Measurements from ENCODE around the gene GCM1.

The GCM1 gene

DNA sequence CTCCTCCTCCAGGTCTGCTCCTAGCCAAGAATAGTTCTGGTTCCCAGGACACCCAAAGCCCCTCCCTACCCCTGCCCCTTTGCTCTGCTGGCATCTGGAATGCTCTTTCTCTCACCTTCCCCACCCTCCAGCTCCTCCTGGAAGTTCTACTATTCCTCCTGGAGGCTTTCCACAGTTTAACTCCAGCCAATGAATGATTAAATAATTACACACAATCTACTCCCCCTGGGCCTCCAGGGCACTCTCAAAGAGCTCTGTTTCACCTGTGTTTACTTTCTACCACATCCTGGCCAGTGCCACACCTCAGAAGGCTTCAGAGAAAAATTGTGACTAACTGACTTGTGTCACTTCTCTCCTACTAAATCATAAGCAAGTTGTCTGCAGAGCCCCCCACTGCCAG, 36.2 kb downstream of the GCM1 start:
- H3K4me2 ChIP-seq: no peak overlapping the region
- H3K36me3 ChIP-seq: no peaks in the 10 kb centered on the region
- no peak overlapping the region for H3K9ac ChIP-seq
- H3K9me3 ChIP-seq: no peaks in the 10 kb centered on the region
- no peak overlapping the region for H3K4me3 ChIP-seq
- no peaks in the 10 kb centered on the region for H3K4me1 ChIP-seq
- no peak for TF ChIP-seq Cebpa-rat (IDR thresholded peaks at IDR 0.05)
- H3K27me3 ChIP-seq: no peaks in the 10 kb centered on the region
- H3K27ac ChIP-seq: no peak overlapping the region
- no peaks in the 10 kb centered on the region for H4K20me1 ChIP-seq

- Histone ChIP-seq H3K9ac (no peak overlapping the region), H3K36me3 (no peaks in the 10 kb centered on the region), H3K4me2 (no peak overlapping the region), H3K4me1 (no peaks in the 10 kb centered on the region), H3K9me3 (no peaks in the 10 kb centered on the region), H3K4me3 (no peak overlapping the region), H3K27ac (no peak overlapping the region), H4K20me1 (no peaks in the 10 kb centered on the region), H3K27me3 (no peaks in the 10 kb centered on the region)
- TF ChIP-seq Cebpa-rat (IDR thresholded peaks at IDR 0.05): no peak
These were observed 36.8 kb downstream of the GCM1 start for GRCh38 chr6:53111865-53112264.

DNA sequence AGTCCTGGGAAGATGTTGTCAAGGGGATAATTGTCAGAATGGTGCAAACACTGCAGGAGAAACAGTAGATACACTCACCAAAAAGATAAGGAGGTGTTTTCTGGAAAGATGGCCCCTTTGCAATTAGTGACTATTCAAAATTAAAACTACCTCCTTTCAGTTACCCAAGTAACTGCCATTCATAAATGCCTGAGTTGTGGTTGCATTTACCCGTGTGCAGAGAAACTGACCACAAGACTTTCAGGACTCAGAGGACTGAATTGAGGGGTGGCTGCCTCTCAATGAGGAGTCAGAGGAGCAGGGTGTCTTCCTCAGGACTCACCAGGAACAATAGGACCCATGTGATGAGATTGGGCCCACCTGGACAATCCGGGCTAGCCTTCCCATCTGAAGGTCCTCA, 39.0 kb downstream of the GCM1 start:
- no peak overlapping the region for H3K4me3 ChIP-seq
- no peaks in the 10 kb centered on the region for H3K4me1 ChIP-seq
- no peak overlapping the region for H3K9ac ChIP-seq
- no peak for TF ChIP-seq Cebpa-rat (IDR thresholded peaks at IDR 0.05)
- no peaks in the 10 kb centered on the region for H3K27me3 ChIP-seq
- H3K36me3 ChIP-seq: no peaks in the 10 kb centered on the region
- no peaks in the 10 kb centered on the region for H3K9me3 ChIP-seq
- H3K4me2 ChIP-seq: no peak overlapping the region
- no peak overlapping the region for H3K27ac ChIP-seq
- no peaks in the 10 kb centered on the region for H4K20me1 ChIP-seq

- peaks cover 2% of the 10 kb centered on the region for H3K36me3 ChIP-seq
- H3K9me3 ChIP-seq: no peaks in the 10 kb centered on the region
- no peak for TF ChIP-seq Cebpa-rat (IDR thresholded peaks at IDR 0.05)
- H3K27me3 ChIP-seq: no peaks in the 10 kb centered on the region
- H3K9ac ChIP-seq: no peak overlapping the region
- no peaks in the 10 kb centered on the region for H4K20me1 ChIP-seq
- no peak overlapping the region for H3K4me3 ChIP-seq
- no peaks in the 10 kb centered on the region for H3K4me1 ChIP-seq
- H3K4me2 ChIP-seq: no peak overlapping the region
- no peak overlapping the region for H3K27ac ChIP-seq
These were observed 41.5 kb downstream of the GCM1 start for GRCh38 chr6:53107091-53107490.

GRCh38 chr6:53104916-53105315, 43.7 kb downstream of the GCM1 start:
- Histone ChIP-seq H3K4me3 (no peak overlapping the region), H3K9ac (no peak overlapping the region), H4K20me1 (no peaks in the 10 kb centered on the region), H3K4me1 (no peaks in the 10 kb centered on the region), H3K9me3 (no peaks in the 10 kb centered on the region), H3K4me2 (no peak overlapping the region), H3K36me3 (peaks cover 21% of the 10 kb centered on the region), H3K27ac (no peak overlapping the region), H3K27me3 (no peaks in the 10 kb centered on the region)
- TF ChIP-seq Cebpa-rat (IDR thresholded peaks at IDR 0.05): no peak

GRCh38 chr6:53103993-53104675, 44.5 kb downstream of the GCM1 start:
- no peaks in the 10 kb centered on the region for H3K27me3 ChIP-seq
- H3K9ac ChIP-seq: no peak overlapping the region
- no peak for TF ChIP-seq Cebpa-rat (IDR thresholded peaks at IDR 0.05)
- no peak overlapping the region for H3K4me3 ChIP-seq
- H3K4me2 ChIP-seq: no peak overlapping the region
- no peak overlapping the region for H3K27ac ChIP-seq
- no peaks in the 10 kb centered on the region for H3K4me1 ChIP-seq
- H3K36me3 ChIP-seq: peaks cover 26% of the 10 kb centered on the region
- H3K9me3 ChIP-seq: no peaks in the 10 kb centered on the region
- H4K20me1 ChIP-seq: no peaks in the 10 kb centered on the region

DNA sequence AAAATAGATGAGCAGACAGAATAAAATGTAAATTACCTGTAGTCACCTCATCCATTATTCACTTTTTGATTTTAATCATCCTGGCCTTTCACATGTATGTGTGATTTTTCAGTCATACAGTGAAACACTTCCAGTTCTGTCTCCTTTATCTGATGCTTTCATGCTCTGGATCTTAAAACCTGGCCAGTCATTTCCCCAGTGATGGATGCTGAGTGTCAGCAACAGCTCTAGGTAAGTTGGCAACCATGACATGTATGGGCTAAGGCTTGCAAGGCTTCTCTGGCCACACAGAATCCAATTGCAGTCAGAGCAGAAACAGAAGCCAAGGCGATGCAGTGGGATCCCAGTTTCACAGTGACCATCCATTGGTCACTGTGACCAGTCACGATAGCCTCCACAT, 47.6 kb downstream of the GCM1 start:
- Histone ChIP-seq H3K4me2 (no peak overlapping the region), H3K9me3 (no peaks in the 10 kb centered on the region), H4K20me1 (no peaks in the 10 kb centered on the region), H3K27me3 (no peaks in the 10 kb centered on the region), H3K9ac (no peak overlapping the region), H3K4me3 (no peak overlapping the region), H3K36me3 (peaks cover 55% of the 10 kb centered on the region), H3K27ac (no peak overlapping the region), H3K4me1 (no peaks in the 10 kb centered on the region)
- no peak for TF ChIP-seq Cebpa-rat (IDR thresholded peaks at IDR 0.05)

DNA sequence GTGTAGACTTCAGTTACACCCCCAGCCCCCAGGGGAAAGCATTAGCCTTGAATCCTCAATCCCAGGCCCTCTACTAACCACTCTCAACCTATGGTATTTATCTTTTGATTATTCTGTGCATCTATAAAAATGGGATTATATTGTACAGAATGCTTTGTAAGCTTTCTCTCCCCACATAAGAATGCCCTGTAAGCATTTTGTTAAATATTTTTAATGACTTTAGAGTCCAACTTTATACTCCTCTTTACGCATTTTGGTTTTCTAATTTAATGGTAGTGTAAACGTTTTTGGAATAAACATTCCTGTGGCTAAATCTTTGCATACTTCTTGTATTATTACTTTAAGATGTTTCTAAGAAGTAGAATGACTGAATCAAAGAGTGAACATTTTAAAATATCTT, 48.1 kb downstream of the GCM1 start:
- peaks cover 59% of the 10 kb centered on the region for H3K36me3 ChIP-seq
- no peak for TF ChIP-seq Cebpa-rat (IDR thresholded peaks at IDR 0.05)
- H3K9ac ChIP-seq: no peak overlapping the region

DNA sequence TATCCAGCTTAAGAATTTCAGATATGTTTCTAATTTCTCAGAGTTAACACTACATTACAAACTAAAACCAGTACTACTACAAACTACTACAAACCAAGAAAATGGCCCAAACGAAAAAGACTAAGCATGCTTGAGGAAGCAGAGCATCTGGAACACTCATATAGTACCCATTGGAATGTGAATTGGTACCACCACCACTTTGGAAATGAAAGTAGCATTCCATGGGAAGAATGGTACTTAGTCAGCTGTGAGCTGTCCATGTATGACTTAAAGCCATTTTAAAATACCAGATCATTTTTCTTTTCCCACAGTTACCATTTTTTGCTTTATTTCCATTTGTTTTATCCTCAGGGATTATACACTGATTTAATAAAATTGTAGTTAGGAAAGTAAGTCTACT, 52.9 kb downstream of the GCM1 start:
- H3K27ac ChIP-seq: no peak overlapping the region
- peaks cover 90% of the 10 kb centered on the region for H3K36me3 ChIP-seq
- H3K27me3 ChIP-seq: no peaks in the 10 kb centered on the region
- no peaks in the 10 kb centered on the region for H3K9me3 ChIP-seq
- H3K4me2 ChIP-seq: no peak overlapping the region
- H4K20me1 ChIP-seq: no peaks in the 10 kb centered on the region
- H3K9ac ChIP-seq: no peak overlapping the region
- H3K4me3 ChIP-seq: no peak overlapping the region
- TF ChIP-seq Cebpa-rat (IDR thresholded peaks at IDR 0.05): no peak
- no peaks in the 10 kb centered on the region for H3K4me1 ChIP-seq

More for the DNA sequence above, 48.1 kb downstream of the GCM1 start:
- Histone ChIP-seq H3K4me2 (no peak overlapping the region), H3K27ac (no peak overlapping the region), H4K20me1 (no peaks in the 10 kb centered on the region), H3K9me3 (no peaks in the 10 kb centered on the region), H3K27me3 (no peaks in the 10 kb centered on the region), H3K4me3 (no peak overlapping the region), H3K4me1 (no peaks in the 10 kb centered on the region)

DNA sequence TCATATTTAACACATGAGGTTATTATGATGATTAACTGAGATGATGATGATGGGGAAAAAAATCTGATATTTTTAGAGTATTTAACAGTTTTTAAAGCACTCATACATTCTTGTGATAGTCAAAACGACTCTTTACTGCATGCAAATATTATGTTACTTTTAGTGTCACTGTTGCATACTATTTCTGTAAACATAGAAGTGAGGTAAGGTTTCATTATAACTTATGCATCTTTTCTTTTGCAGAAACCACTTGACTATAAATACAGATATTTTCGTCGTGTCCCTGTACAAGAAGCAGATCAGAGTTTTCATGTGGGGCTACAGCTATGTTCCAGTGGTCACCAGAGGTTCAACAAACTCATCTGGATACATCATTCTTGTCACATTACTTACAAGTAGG, 53.4 kb downstream of the GCM1 start:
- H3K36me3 ChIP-seq: peaks cover 90% of the 10 kb centered on the region
- H3K4me1 ChIP-seq: no peaks in the 10 kb centered on the region
- H3K27ac ChIP-seq: no peak overlapping the region
- no peak overlapping the region for H3K4me2 ChIP-seq
- TF ChIP-seq Cebpa-rat (IDR thresholded peaks at IDR 0.05): no peak
- no peaks in the 10 kb centered on the region for H3K27me3 ChIP-seq
- no peak overlapping the region for H3K9ac ChIP-seq
- no peaks in the 10 kb centered on the region for H3K9me3 ChIP-seq
- no peak overlapping the region for H3K4me3 ChIP-seq
- H4K20me1 ChIP-seq: no peaks in the 10 kb centered on the region

DNA sequence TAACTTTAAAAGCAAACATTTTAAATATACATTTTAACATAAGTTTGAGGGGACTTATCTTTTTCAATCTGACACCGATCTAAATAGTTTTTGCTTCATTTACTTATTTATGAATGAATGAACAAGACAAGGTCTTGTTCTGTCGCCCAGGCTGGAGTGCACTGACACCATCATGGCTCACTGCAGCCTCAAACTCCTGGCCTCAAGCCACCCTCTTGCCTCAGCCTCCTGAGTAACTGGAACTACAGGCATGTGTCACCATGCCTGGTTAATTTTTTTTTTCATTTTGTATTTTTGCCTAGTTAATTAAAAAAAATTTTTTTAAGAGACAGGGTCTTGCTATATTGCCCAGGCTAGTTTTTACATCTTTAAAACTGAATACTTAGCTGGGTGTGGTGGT, 58.1 kb downstream of the GCM1 start:
- H3K4me2 ChIP-seq: no peak overlapping the region
- H3K4me1 ChIP-seq: no peaks in the 10 kb centered on the region
- no peak overlapping the region for H3K4me3 ChIP-seq
- H3K9me3 ChIP-seq: no peaks in the 10 kb centered on the region
- H3K27me3 ChIP-seq: no peaks in the 10 kb centered on the region
- no peak overlapping the region for H3K27ac ChIP-seq
- H3K9ac ChIP-seq: no peak overlapping the region
- no peak for TF ChIP-seq Cebpa-rat (IDR thresholded peaks at IDR 0.05)
- no peaks in the 10 kb centered on the region for H4K20me1 ChIP-seq
- H3K36me3 ChIP-seq: peaks cover 94% of the 10 kb centered on the region

Measured in BLaER1 (cell line).